Stimulated activated CD8-positive, alpha-beta memory T cell treated with anti-CD3 and anti-CD28 coated beads, Interleukin-12 subunit alpha, Interleukin-12 subunit beta, amount 100 ng/mL, for 24 hours (primary cell): ENCODE measurements around the gene CENPK.
A peak's percentile ranks its signal among the peaks of the same experiment; 100 is the strongest.
"Not testable (repeated sequence)": the region's sequence is repeated elsewhere in the genome, so short reads cannot be mapped to it uniquely, and the experiment has no call there.

Experiments
- DNase-seq: peaks from one replicate; pipeline ENCODE4 v3.0.0-alpha.2; 2020; ENCODE audit errors: extremely low read depth

The CENPK gene, protein sequence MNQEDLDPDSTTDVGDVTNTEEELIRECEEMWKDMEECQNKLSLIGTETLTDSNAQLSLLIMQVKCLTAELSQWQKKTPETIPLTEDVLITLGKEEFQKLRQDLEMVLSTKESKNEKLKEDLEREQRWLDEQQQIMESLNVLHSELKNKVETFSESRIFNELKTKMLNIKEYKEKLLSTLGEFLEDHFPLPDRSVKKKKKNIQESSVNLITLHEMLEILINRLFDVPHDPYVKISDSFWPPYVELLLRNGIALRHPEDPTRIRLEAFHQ

DNA sequence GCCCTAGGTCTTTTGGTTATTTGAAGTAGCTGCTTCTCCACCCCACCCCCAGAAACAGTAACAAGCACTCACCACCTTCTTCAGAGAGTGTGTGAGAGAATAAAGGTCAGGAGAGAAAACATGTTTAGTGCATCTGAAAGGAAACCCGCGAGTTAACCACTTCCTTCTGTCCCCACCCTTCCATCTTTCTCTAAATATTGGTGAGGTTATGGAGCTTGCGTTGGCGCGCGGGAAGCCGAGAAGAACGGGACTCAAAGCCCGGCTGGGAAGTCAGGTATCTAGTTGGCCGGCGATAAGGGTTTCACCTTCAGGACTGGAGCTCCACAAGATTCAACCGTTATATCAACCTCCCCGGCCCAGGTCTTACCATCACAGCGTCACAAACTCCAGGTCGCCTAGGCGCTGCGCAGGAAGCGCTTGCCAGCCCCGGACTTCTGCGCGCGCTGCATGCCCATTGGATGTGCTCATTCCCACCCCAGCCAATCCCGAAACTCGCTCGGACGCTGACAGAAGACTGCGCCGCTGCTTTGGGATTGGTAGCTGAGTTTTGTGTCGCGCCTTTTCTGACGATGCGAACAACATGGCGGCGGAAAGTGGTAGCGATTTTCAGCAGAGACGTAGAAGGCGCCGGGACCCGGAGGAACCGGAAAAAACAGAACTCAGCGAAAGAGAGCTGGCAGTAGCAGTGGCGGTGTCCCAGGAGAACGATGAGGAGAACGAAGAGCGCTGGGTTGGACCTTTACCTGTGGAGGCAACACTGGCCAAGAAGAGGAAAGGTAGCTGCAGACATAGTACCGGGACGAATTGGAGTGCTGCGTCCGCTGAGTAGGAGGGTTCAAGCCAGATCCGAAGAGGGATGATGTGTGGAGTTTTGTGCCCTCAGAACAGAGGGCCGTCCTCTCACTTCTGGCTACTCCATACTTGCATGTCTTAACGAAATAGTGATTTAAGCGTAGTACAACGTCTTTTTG is at the start of gene CENPK, which contains the start of gene PPWD1:
TSS of gene CENPK (minus strand) at position 438 of the 971 bp plus-strand sequence. CDS start 8,261 bp downstream, outside the sequence.
TSS of gene PPWD1 (plus strand) at position 566 of the 971 bp plus-strand sequence. CDS start at position 581, 15 bp downstream.
- DNase-seq = peak; percentile 91

DNA sequence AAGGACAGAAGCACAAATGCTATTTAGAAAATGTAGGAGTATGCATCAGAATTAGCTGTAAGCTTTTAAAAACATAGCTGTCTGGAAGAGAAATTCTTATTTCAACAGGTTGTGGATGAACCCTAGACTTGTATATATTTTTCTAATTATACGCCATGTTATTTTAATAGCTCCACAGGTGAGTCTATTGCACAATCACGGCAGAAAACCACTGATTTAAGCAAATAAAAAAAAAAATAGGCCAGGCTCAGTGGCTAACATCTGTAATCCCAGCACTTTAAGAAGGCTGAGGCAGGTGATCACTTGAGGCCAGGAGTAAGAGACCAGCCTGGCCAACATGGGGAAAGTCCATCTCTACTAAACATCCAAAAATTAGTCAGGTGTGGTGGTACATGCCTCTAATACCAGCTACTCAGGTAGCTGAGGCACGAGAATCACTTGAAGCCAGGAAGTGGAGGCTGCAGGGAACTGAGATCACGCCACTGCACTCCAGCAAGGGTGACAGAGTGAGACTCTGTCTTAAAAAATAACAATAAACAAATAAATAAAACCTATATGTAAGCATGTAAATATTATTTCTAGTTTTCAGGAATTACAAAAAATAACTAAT is 49.4 kb upstream of the CENPK start:
- no peak for DNase-seq

DNA sequence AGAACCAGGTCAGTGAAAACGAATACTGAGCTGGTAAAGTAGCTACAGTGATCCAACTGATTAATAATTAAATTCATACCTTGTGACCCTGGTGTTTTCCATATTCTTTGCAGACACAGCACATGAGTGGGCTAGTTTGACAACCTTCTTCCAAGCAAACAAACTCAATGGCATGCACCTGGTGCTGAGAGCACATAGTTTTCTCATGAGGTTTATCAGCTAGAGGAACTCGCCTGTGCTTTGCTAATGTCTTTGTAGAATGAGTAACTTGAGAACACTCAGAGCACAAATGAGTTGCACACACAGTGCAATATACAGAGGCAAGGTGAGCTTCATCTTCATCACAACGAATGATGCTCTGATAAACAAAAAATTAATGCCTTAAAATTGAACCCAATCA is 48.6 kb upstream of the CENPK start:
- DNase-seq = no peak

DNA sequence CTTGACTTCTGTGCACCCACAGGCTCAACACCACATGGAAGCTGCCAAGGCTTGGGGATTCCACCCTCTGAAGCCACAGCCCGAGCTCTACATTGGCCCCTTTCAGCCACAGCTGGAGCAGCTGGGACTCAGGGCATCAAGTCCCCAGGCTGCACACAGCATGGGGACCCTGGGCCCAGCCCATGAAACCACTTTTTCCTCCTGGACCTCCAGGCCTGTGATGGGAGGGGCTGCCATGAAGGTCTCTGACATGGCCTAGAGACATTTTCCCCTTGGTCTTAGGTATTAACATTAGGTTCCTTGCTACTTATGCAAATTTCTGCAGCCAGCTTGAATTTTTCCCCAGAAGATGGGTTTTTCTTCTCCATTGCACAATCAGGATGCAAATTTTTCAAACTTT is 38.8 kb upstream of the CENPK start:
- not testable (repeated sequence) for DNase-seq

DNA sequence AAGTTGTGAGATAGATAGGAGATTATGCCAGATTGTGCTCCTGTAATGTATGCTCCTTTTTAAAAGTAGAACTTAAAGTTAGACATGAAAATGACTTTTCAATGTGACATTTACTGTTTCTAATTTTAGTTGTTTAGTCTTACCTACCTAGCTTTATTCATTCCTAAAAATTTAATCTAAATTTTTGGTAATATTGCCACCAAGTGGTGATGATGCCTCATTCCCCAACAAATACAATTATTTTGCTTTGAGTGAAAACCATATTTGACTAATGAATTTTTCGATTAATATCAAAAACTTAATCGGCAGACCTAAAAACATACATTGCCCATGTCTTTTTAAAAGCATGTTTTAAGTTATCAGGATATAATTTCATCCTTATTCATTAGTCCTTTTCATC is 25.7 kb upstream of the CENPK start:
- no peak for DNase-seq

DNA sequence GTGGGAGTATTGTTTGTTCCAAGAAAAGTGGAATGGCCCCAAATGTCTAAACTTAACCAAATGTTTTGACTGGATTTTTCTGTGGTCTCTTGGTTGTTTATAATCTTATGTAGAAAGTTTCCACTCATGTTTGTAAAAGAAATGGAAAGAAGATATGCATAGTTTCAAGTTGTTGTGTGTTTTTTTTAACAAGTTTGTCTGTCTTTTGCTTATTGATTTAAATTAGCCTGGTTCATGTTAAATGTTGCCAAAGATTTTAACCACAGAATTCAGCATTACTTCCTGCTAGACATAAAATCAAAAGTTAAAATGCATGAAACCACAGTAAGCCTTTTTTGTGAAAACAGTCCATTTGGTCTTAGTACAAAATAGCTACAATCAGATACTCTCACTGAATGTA is 14.2 kb upstream of the CENPK start:
- no peak for DNase-seq

DNA sequence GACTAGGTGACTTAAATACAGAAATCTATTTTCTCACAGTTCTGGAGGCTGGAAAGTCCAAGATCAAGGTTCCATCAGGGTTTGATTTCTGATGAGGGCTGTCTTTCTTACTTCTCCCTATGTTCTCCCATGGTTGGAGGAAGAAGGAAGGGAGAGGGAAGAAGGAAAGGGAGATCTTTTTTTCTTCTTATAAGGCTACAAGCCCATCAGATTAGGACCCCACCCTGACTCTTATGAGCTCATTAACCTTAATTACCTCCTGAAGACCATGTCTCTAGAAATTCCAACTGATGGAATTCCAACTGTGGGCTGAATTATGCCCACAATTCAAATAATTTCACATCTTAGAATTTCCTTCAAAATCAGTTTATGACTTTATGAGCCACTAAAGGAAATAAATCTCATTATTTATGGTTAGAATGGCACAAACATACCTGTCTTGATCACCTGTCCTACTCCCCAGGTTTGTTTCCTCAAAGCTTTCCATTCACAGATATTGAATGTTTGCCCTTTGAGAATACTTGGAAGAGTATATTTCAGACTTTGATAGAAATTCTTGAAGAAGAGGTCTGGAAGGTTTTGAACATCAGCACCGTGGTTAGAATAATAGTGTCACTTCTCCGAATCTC is 7.7 kb upstream of the CENPK start:
- DNase-seq = no peak

DNA sequence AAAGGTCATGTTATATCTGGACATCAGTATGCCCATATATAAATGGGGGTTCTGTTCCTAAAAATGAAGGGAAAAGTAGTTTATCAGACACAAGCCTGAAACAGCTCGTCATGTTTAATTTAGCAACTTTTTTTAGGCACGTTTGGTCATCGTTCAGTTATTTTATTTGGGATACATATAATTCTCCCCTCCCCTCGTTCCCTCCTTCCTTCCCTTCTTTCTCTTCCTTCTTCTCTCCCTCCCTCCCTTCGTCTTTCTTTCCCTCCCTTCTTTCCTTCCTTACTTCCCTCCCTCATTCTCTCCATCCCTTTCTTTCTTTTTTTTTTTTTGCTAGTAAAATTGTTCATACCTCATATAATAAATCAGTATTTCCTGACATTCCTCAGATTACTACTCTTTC is 3.5 kb upstream of the CENPK start:
- no peak for DNase-seq

DNA sequence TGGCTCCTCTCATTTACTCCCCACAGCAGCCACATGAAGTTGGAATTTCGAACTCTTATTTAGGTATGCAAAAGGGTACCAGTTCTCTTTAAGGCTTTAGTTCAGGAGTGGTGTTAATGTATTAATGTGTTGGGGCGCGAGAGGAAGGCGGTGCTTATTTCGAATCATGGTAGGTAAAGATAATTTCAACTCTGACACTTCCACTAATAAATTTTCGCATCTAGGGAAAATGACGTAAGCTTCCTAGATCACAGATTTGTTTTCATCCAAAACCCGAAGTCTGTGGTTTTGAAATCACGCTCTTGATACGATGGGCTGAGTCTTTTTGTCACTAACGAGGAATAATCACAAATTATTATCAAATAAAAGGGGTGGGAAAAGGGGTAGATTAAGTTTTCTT is 809 bp upstream of the CENPK start:
- no peak for DNase-seq

DNA sequence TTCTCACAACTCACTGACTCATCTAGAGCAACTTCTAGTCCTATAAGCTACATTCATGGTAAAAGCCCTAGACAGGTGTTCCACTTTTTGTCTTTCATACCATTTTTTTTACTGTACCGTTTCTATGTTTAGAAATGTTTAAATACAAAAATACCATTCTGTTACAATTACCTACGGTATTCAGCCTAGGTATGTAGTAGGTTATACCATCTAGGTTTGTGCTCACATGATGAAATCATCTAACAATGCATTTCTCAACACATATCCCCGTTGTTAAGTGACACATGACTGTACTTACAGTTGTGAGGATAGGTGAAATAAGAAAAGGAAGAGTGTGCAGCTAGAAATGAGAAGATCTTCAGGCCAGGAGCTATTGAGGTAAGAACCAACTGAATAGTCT is 6.2 kb downstream of the CENPK start:
- no peak for DNase-seq

DNA sequence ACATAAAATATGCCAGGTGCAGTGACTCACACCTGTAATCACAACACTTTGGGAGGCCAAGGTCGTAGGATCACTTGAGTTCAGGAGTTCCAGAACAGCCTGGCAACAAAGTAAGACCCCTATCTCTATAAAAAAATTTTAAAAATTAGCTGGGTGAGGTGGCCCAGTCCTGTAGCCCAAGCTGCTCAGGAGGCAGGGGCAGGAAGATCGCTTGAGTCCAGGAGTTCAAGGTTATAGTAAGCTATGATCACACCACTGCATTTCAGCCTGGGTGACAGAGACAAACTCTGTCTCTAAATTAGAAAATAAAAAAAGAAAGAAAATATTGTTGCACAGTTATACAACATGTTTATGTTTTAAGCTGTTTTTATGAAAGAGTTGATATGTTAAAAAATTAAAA is 6.8 kb downstream of the CENPK start:
- DNase-seq = no peak

DNA sequence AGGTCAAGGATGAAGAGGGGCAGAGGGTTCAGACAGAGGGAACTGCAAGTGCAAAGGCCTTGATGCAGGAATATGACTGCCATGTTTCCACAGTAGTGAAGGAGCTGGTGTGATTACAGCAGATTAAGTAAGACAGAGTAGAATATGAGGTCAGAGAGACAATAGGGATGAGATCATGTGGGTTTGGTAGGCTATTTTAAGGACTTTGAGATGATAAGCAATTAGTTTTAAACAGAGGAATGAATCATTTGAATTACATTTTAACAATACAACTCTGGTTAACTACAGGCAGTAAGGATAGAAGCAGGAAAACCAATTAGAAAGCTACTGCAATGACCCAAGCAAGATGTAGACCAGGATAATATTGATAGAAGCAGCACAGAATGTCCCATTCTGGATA is 7.7 kb downstream of the CENPK start:
- no peak for DNase-seq

DNA sequence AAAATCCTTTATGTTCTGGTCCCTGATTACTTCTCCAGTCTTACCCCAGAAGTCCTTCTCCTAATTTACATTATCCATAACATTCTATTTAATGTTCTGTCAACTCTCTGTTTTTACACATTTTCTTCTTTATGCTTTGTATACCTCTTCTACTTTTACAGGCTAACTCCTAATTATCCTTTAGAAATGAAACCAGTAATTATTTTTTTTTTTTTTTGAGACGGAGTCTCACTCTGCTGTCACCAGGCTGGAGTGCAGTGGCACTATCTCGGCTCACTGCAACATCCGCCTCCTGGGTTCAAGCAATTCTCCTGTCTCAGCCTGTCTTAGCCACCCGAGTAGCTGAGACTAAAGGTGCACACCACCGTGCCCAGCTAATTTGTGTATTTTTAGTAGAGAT is 9.0 kb downstream of the CENPK start:
- no peak for DNase-seq

DNA sequence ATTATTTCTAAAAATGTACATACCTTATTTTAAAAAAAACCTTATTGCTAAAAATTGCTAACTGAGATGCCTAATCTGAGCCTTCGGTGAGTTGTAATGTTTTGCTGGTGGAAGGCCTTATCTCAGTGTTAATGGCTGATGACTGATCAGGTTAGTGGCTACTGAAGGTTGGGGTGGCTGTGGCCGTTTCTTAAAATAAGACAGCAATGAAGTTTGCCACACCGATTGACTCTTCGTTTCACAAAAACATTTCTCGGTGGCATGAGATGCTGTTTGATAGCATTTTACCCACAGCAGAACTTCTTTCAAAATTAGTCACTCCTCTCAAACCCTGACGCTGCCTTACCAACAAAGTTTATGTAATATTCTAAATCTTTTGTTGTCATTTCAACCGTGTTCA is 14.7 kb downstream of the CENPK start:
- no peak for DNase-seq

DNA sequence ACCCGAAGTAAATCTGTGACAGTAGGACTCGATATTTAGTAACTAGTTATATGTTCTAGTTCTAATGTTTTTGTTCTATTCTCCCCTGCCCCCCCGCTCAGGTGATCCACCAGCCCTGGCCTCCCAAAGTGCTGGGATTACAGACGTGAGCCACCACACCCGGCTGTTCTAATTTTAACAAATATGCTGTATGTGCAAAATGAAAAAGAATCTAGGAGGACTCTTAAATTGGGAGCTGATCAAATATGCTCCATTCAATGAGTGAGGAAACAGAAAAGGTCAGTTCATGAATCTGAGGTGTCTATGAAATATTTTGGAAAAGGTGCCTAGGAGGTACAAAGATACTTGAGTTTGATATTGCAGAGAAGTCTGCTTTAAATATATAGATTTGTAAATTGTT is 16.8 kb downstream of the CENPK start:
- DNase-seq = no peak

DNA sequence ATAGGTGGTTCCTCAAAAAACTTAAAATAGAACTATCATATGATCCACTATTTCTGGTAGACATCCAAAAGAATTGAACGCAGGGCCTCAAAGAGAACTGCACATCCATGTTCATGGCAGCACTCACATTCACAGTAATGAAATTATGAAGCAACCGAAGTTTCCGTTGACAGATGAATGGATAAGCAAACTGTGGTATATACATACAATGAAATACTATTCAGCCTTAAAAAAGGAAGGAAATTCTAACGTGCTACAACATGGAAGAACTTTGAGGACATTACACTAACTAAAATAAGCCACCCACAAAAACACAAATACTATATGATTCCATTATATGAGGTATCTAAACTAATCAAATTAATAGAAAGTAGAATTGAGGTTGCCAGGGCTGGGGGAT is 18.5 kb downstream of the CENPK start:
- no peak for DNase-seq

DNA sequence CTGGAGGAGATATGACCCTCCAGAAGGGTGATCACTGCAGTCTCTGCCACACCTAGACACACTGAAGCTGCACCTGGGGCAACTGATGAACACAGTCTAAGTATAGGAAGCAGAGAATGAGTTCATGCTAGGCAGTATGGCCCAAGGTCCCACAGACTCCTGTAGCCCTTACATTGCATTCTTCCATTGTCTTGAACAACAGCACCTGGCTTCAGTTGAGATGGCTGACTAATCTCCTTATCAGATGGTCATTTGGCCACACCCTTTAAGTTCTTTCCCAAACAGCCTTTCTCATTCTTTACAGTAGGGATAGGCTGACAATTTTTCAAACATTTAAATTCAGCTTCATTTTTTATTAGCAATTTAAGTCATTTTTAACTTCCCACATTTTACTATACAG is 23.1 kb downstream of the CENPK start:
- no peak for DNase-seq

DNA sequence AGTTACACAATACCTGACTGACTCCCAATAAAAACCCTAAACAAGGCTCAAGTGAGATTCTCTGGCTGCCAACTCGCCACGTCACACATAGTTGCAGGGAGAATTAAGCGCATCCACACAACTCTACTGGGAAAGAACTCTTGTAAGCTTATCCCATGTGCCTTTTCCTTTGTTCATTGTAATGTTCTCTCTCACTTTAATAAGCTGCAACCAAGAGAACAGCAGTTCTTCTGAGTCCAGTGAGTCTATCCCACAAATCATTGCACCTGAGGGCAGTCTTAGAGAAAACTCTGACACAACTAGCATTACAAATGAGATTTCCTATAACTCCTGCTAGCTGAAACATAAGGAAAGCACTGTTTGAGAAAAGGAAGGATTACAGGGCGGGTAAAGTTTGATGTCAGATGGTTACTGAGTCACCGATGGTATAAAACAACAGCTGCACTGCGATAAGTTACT is 27.4 kb downstream of the CENPK start:
- DNase-seq = no peak

DNA sequence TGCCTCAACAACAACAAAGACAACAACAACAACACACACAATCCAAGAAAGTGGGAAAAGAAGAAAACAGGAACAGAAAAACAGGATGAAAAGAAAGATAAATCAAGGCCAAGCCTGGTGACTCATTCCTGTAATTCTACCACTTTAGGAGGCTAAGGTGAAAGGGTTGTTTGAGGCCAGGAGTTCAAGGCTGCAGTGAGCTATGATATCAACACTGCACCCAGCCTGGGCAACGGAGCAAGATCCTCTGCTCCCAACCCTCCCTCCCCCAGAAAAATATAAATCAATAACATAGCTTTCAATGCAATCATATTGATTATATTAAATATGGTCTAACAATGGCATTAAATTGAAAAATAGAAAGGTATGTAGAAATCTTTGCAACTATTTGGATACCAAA is 32.1 kb downstream of the CENPK start:
- DNase-seq = no peak

DNA sequence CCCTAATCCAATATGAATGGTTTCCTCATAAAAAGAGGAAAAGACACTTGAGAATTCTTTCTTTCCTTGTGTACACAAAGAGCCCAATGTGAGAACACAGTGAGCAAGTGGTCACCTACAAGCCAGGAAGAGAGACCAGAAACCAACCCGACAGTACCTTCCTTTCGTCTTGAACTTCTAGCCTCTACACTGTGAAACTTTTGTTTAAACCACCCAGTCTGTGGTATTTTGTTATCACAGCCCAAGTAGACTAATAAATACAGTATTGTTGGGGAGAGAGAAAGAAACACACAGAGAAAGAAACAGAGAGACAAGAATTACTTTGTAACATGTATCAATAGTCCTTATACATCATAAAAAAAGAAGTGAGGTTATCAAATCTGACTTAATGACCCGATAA is 37.2 kb downstream of the CENPK start:
- DNase-seq = no peak

DNA sequence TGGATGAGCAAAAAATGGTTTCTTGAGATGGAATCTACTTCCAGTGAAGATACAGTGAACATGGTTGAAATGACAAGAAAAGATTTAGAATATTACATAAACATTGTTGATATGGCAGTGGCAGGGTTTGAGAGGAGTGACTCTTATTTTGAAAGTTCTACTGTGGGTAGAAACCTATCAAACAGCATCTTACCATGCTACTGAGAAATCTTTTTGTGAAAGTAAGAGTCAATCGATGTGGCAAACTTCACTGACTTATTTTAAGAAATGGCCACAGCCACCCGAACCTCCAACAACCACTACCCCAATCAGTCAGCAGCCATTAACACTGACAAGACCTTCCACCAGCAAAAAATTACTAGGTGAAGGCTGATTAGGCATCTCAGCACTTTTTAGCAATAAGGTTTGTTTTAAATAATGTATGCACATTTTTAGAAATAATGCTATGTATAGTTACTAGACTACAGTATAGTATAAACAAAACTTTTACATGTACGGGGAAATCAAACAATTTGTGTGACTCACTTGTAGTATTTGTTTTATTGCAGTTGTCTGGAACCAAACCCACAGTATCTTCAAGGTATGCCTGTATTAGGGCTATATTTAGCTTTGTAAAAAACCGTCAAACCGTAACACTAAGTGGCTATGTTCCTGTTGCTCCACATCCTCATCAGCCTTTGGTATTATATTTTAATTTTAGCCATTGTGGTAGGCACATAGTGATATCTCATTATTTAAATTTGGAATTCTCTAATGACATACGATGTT is 50.6 kb downstream of the CENPK start:
- DNase-seq = no peak
